Hepatocyte (in vitro differentiated cells): ENCODE measurements around the gene RENBP. TPM values are rescaled to one million over a fixed set of nuclear protein-coding genes. Genes with fewer than 3 reads are reported as not detected.

ENCODE experiments used
- DNase-seq: peaks from one replicate; pipeline ENCODE4 v3.0.0-alpha.2; 2016; ENCODE audit warnings: low spot score
- H2AFZ ChIP-seq: fragments of 200-600 bp; sonication (generic); 2 replicates; pipeline ENCODE4 v1.6.0; 2016; ENCODE audit warnings: antibody characterized with exemption, mild to moderate bottlenecking
- H3K27ac ChIP-seq: fragments of 200-600 bp; sonication (generic); 2 replicates; pipeline ENCODE4 v1.5.1; 2016; ENCODE audit warnings: mild to moderate bottlenecking
- H3K27me3 ChIP-seq: fragments of 200-600 bp; sonication (generic); 2 replicates; pipeline ENCODE4 v1.6.1; 2016
- H3K36me3 ChIP-seq: fragments of 200-600 bp; sonication (generic); replicated peaks from 2 replicates; pipeline ENCODE4 v1.5.1; 2016; ENCODE audit warnings: low read depth; ENCODE audit not compliant: insufficient read depth
- H3K4me1 ChIP-seq: fragments of 200-600 bp; sonication (generic); 2 replicates; pipeline ENCODE4 v1.5.1; 2016; ENCODE audit warnings: mild to moderate bottlenecking, moderate library complexity; ENCODE audit not compliant: insufficient read depth
- H3K4me2 ChIP-seq: fragments of 200-600 bp; sonication (generic); 2 replicates; pipeline ENCODE4 v1.6.0; 2016
- H3K4me3 ChIP-seq: fragments of 200-600 bp; sonication (generic); 2 replicates; pipeline ENCODE4 v1.5.1; 2016; ENCODE audit warnings: mild to moderate bottlenecking
- H3K79me2 ChIP-seq: fragments of 200-600 bp; sonication (generic); 2 replicates; pipeline ENCODE4 v1.6.0; 2017; ENCODE audit warnings: mild to moderate bottlenecking
- H3K9me2 ChIP-seq: fragments of 200-600 bp; sonication (generic); replicated peaks from 2 replicates; pipeline ENCODE4 v1.6.0; 2017; ENCODE audit warnings: mild to moderate bottlenecking; ENCODE audit not compliant: insufficient read depth
- H3K9me3 ChIP-seq: fragments of 200-600 bp; sonication (generic); 2 replicates; pipeline ENCODE4 v1.5.1; 2016; ENCODE audit warnings: low read depth, mild to moderate bottlenecking
- H4K20me1 ChIP-seq: fragments of 200-600 bp; sonication (generic); 2 replicates; pipeline ENCODE4 v1.6.0; 2016; ENCODE audit warnings: mild to moderate bottlenecking; ENCODE audit not compliant: insufficient read depth, poor library complexity, severe bottlenecking
- EZH2 ChIP-seq: fragments of 200-600 bp; sonication (generic); IDR thresholded peaks from 2 replicates; pipeline ENCODE4 v1.6.1; 2016; ENCODE audit warnings: antibody characterized with exemption, mild to moderate bottlenecking, borderline replicate concordance
- EZH2phosphoT487 ChIP-seq: fragments of 200-600 bp; sonication (generic); IDR thresholded peaks from one replicate; pipeline ENCODE4 v1.6.1; 2018; ENCODE audit warnings: antibody characterized with exemption, mild to moderate bottlenecking, low read depth, moderate library complexity; ENCODE audit not compliant: unreplicated experiment, severe bottlenecking
- WGBS: methylation state at CpG from one replicate; pipeline ENCODE4 v1.1.6; 2016; ENCODE audit warnings: low lambda C conversion rate; ENCODE audit errors: missing lambda C conversion rate; 5-methylcytosine and 5-hydroxymethylcytosine counted together
- polyA plus RNA-seq: library from polyadenylated mRNA; unstranded; fragments of >200 nt; fragmentation: Nextera tagmentation; extraction: Ambion mirVana; gene quantifications from 2 replicates; pipeline ENCODE4 v1.2.1, GENCODE V29; 2016
- total RNA-seq: library from RNA; depleted of rRNA; stranded (reverse); fragments of >200 nt; gene quantifications from 2 replicates; pipeline ENCODE4 v1.2.3, GENCODE V29; 2014
- TF ChIP-seq, protein P1 (sequence below): fragments of 200-600 bp; sonication (generic); IDR thresholded peaks from 2 replicates; pipeline ENCODE4 v1.5.1; 2016; ENCODE audit warnings: antibody characterized with exemption, mild to moderate bottlenecking; ENCODE audit not compliant: poor library complexity

RENBP gene
- total and polyA plus RNA-seq, 2 experiments from 2014 or later: 5.8 to 22.8 TPM

DNA sequence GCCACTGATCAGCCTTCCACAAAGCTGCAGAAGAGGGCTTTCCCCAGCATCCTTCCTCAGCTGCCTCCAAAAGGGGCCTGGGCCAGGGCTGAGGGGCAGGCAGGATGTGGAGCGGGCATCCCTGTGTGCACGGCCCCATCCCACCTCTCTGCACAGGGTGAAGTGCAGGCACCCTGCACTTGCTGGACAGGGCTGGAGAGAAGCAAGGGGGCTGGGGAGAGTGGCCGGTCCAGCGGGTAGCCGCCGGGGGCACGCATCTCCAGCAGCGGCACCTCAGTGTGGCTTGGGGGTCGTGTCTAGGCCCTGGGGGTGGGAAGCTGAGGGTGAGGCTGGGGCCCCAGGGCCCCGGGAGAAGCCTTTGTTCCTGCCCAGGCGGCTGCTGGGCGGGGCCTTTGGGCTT, 37.0 kb downstream of the RENBP start:
- no peak overlapping the region for H2AFZ ChIP-seq

DNA sequence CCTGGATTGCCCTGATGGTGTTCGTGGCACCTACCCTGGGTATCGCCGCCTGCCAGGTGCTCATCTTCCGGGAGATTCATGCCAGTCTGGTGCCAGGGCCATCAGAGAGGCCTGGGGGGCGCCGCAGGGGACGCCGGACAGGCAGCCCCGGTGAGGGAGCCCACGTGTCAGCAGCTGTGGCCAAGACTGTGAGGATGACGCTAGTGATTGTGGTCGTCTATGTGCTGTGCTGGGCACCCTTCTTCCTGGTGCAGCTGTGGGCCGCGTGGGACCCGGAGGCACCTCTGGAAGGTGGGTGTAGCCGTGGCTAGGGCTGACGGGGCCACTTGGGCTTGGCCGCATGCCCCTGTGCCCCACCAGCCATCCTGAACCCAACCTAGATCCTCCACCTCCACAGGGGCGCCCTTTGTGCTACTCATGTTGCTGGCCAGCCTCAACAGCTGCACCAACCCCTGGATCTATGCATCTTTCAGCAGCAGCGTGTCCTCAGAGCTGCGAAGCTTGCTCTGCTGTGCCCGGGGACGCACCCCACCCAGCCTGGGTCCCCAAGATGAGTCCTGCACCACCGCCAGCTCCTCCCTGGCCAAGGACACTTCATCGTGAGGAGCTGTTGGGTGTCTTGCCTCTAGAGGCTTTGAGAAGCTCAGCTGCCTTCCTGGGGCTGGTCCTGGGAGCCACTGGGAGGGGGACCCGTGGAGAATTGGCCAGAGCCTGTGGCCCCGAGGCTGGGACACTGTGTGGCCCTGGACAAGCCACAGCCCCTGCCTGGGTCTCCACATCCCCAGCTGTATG, 38.1 kb downstream of the RENBP start:
- Histone ChIP-seq H3K79me2 (no peaks in the 10 kb centered on the region), H3K27me3 (no peaks in the 10 kb centered on the region), H3K4me1 (no peaks in the 10 kb centered on the region), H2AFZ (no peak overlapping the region), H3K4me3 (no peak overlapping the region), H3K9me3 (no peaks in the 10 kb centered on the region), H3K27ac (no peak overlapping the region), H3K9me2 (no peaks in the 10 kb centered on the region), H3K4me2 (no peak overlapping the region), H3K36me3 (no peaks in the 10 kb centered on the region), H4K20me1 (no peaks in the 10 kb centered on the region)
- 85% methylated on average over 27 of the region's 27 CpGs for WGBS
- no peak for DNase-seq
- TF ChIP-seq EZH2phosphoT487: no peak
- no peak for TF ChIP-seq EZH2
- TF ChIP-seq, protein P1, sequence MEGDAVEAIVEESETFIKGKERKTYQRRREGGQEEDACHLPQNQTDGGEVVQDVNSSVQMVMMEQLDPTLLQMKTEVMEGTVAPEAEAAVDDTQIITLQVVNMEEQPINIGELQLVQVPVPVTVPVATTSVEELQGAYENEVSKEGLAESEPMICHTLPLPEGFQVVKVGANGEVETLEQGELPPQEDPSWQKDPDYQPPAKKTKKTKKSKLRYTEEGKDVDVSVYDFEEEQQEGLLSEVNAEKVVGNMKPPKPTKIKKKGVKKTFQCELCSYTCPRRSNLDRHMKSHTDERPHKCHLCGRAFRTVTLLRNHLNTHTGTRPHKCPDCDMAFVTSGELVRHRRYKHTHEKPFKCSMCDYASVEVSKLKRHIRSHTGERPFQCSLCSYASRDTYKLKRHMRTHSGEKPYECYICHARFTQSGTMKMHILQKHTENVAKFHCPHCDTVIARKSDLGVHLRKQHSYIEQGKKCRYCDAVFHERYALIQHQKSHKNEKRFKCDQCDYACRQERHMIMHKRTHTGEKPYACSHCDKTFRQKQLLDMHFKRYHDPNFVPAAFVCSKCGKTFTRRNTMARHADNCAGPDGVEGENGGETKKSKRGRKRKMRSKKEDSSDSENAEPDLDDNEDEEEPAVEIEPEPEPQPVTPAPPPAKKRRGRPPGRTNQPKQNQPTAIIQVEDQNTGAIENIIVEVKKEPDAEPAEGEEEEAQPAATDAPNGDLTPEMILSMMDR: no peak

More for the DNA sequence above, 37.0 kb downstream of the RENBP start:
- H3K4me3 ChIP-seq: no peak overlapping the region
- H3K27me3 ChIP-seq: no peaks in the 10 kb centered on the region
- no peaks in the 10 kb centered on the region for H3K4me1 ChIP-seq
- H3K9me2 ChIP-seq: no peaks in the 10 kb centered on the region
- no peaks in the 10 kb centered on the region for H3K9me3 ChIP-seq
- 91% methylated on average over 9 of the region's 12 CpGs for WGBS
- H4K20me1 ChIP-seq: no peaks in the 10 kb centered on the region
- H3K79me2 ChIP-seq: no peaks in the 10 kb centered on the region
- DNase-seq: no peak
- no peak overlapping the region for H3K4me2 ChIP-seq
- H3K36me3 ChIP-seq: no peaks in the 10 kb centered on the region
- H3K27ac ChIP-seq: no peak overlapping the region
- TF ChIP-seq EZH2 (no peak), EZH2phosphoT487 (no peak)
- TF ChIP-seq, protein P1: no peak

DNA sequence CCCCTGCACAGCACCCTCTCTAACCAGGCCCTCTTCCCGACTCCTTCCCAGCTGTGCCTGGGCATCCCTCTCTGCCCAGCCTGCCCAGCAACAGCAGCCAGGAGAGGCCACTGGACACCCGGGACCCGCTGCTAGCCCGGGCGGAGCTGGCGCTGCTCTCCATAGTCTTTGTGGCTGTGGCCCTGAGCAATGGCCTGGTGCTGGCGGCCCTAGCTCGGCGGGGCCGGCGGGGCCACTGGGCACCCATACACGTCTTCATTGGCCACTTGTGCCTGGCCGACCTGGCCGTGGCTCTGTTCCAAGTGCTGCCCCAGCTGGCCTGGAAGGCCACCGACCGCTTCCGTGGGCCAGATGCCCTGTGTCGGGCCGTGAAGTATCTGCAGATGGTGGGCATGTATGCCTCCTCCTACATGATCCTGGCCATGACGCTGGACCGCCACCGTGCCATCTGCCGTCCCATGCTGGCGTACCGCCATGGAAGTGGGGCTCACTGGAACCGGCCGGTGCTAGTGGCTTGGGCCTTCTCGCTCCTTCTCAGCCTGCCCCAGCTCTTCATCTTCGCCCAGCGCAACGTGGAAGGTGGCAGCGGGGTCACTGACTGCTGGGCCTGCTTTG, 38.9 kb downstream of the RENBP start:
- Histone ChIP-seq H3K79me2 (no peaks in the 10 kb centered on the region), H2AFZ (no peak overlapping the region), H3K4me3 (no peak overlapping the region), H3K4me2 (no peak overlapping the region), H4K20me1 (no peaks in the 10 kb centered on the region), H3K9me2 (no peaks in the 10 kb centered on the region), H3K36me3 (no peaks in the 10 kb centered on the region), H3K27me3 (no peaks in the 10 kb centered on the region), H3K4me1 (no peaks in the 10 kb centered on the region), H3K9me3 (no peaks in the 10 kb centered on the region), H3K27ac (no peak overlapping the region)
- DNase-seq: no peak
- TF ChIP-seq, protein P1: no peak
- TF ChIP-seq EZH2phosphoT487: no peak
- no peak for TF ChIP-seq EZH2
- 92% methylated on average over 31 of the region's 32 CpGs for WGBS
